GM12892 (cell line): ENCODE data around the gene CARTPT.

Experiments used
- POLR2A ChIP-seq: IDR thresholded peaks from 2 replicates; pipeline ENCODE4 v1.6.1; 2011; ENCODE audit warnings: low read depth, low read length, control low read depth
- POLR2AphosphoS5 ChIP-seq: IDR thresholded peaks from 2 replicates; pipeline ENCODE4 v1.6.1; 2011; ENCODE audit warnings: low read depth, low read length, control low read depth
- TAF1 ChIP-seq: IDR thresholded peaks from 2 replicates; pipeline ENCODE4 v1.6.1; 2011; ENCODE audit warnings: low read depth, mild to moderate bottlenecking, control low read depth, low read length, borderline replicate concordance

DNA sequence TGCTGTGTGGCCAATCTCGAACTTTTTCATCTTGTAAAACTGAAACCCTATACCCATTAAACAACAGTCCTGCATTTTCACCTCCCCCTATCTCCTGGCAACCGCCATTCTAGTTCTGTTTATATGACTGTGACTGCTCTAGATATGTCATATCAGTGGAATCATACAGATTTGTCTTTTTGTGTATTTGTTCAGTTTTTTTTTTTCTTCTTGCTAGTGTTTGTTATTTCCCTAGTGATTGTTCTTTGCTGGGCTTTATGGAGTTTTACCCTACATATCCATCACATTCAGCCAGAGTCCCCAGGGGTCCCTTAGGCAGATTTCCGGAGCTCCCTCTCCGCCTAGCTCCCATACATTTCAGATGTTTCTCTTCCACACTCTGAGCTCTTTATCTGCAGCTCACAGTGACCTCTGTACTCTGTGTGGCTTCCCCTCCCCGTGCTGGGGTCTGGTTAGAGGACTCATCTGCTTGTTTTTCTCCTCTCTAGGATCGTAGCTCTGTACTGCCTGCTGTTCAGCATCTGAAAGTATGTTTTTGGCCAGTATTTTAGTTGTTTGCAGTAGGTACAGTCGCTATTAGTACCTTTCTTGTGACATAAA lies 25.1 kb upstream of the CARTPT start:
- no peak for TF ChIP-seq POLR2A
- no peak for TF ChIP-seq POLR2AphosphoS5
- TF ChIP-seq TAF1 = no peak
